K562 (cell line): Measurements from ENCODE around the gene PDE1C. TPM values are rescaled to one million over a fixed set of nuclear protein-coding genes. Genes with fewer than 3 reads are reported as not detected.

ENCODE experiments used
- BRD4 ChIP-seq: fragments of 200-600 bp; sonication (generic); IDR thresholded peaks from 2 replicates; pipeline ENCODE4 v1.6.1; 2017; ENCODE audit warnings: inconsistent platforms
- DLX4 ChIP-seq: fragments of 250-450 bp; sonication (Bioruptor Pico); IDR thresholded peaks from 2 replicates; pipeline ENCODE4 v1.6.1; 2021; ENCODE audit warnings: mild to moderate bottlenecking
- GTF2F1 ChIP-seq: IDR thresholded peaks from 2 replicates; pipeline ENCODE4 v1.6.1; 2011; ENCODE audit warnings: low read depth, low read length, improper control_type of control experiment
- HCFC1 ChIP-seq: IDR thresholded peaks from 2 replicates; pipeline ENCODE4 v1.6.1; 2012; ENCODE audit warnings: low read depth, low read length, improper control_type of control experiment
- RREB1 ChIP-seq: fragments of 250-450 bp; sonication (Bioruptor Pico); IDR thresholded peaks from 2 replicates; pipeline ENCODE4 v1.4.0; 2020
- ZNF165 ChIP-seq: fragments of 250-450 bp; sonication (Bioruptor Pico); IDR thresholded peaks from 2 replicates; pipeline ENCODE4 v1.4.0; 2020; ENCODE audit warnings: borderline replicate concordance
- ZNF644 ChIP-seq: fragments of 200-800 bp; sonication (Bioruptor generic); IDR thresholded peaks from 2 replicates; pipeline ENCODE4 v1.6.1; 2016; ENCODE audit warnings: low read depth, missing genetic modification characterization, missing compliant biosample characterization
- polyA plus RNA-seq, 8 experiments: library from polyadenylated mRNA; depleted of rRNA in 4 of 8; stranded (reverse) in 5 of 8; unstranded in 3 of 8; fragments of >200 nt; fragmentation: Nextera tagmentation in 2 of 8; fragmentation: Illumina TruSeq in 1 of 8; extraction: Ambion mirVana in 2 of 8; extraction: Trizol in 1 of 8; gene quantifications; 2 replicates each; pipeline versions ENCODE4 v1.2.1 to v1.2.3, GENCODE V29; 2011 to 2014; ENCODE audit warnings: inconsistent platforms in 1 of 8, missing spikeins in 1 of 8
- total RNA-seq, 7 experiments: library from RNA; depleted of rRNA in 6 of 7; stranded (reverse); fragments of >200 nt in 6 of 7; fragmentation: Illumina TruSeq in 2 of 7; extraction: Trizol in 2 of 7; gene quantifications; 2 replicates each; pipeline versions ENCODE4 v1.2.1 to v1.2.3, GENCODE V29; 2011 to 2021; ENCODE audit warnings: low replicate concordance in 1 of 7
- TF ChIP-seq, protein P1 (sequence below): fragments of 250-450 bp; sonication (Bioruptor Pico); IDR thresholded peaks from 2 replicates; pipeline ENCODE4 v1.4.0; 2020; ENCODE audit warnings: mild to moderate bottlenecking, moderate library complexity

Gene PDE1C
- total and polyA plus RNA-seq, 9 of the 15 experiments (the other 6 are each of a cell fraction or from before 2014, with no cell fraction given), result under 0.01 to 0.01 TPM; not detected in 7

GRCh38 chr7:32058002-32058401 is 12.2 kb downstream of the PDE1C start (continued):
- TF ChIP-seq, protein P1, sequence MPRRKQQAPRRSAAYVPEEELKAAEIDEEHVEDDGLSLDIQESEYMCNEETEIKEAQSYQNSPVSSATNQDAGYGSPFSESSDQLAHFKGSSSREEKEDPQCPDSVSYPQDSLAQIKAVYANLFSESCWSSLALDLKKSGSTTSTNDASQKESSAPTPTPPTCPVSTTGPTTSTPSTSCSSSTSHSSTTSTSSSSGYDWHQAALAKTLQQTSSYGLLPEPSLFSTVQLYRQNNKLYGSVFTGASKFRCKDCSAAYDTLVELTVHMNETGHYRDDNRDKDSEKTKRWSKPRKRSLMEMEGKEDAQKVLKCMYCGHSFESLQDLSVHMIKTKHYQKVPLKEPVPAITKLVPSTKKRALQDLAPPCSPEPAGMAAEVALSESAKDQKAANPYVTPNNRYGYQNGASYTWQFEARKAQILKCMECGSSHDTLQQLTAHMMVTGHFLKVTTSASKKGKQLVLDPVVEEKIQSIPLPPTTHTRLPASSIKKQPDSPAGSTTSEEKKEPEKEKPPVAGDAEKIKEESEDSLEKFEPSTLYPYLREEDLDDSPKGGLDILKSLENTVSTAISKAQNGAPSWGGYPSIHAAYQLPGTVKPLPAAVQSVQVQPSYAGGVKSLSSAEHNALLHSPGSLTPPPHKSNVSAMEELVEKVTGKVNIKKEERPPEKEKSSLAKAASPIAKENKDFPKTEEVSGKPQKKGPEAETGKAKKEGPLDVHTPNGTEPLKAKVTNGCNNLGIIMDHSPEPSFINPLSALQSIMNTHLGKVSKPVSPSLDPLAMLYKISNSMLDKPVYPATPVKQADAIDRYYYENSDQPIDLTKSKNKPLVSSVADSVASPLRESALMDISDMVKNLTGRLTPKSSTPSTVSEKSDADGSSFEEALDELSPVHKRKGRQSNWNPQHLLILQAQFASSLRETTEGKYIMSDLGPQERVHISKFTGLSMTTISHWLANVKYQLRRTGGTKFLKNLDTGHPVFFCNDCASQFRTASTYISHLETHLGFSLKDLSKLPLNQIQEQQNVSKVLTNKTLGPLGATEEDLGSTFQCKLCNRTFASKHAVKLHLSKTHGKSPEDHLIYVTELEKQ (CRISPR knock-in tag), result no peak
- no peak for TF ChIP-seq DLX4 (CRISPR knock-in tag)
- TF ChIP-seq RREB1 (CRISPR knock-in tag), result no peak
- TF ChIP-seq HCFC1, result no peak
- no peak for TF ChIP-seq ZNF165 (CRISPR knock-in tag)
- TF ChIP-seq ZNF644 (tag), result no peak
- no peak for TF ChIP-seq BRD4
- no peak for TF ChIP-seq GTF2F1
